HG03342 (cell line): ENCODE data around the gene ATG10.
"Not testable (repeated sequence)": the region's sequence is repeated elsewhere in the genome, so short reads cannot be mapped to it uniquely, and the experiment has no call there.

ENCODE experiments used
- ATAC-seq: cut with Tn5 transposase; IDR thresholded peaks from one replicate; pipeline ENCODE4 v1.9.1; 2021; ENCODE audit warnings: mild to moderate bottlenecking, moderate library complexity; ENCODE audit not compliant: unreplicated experiment

Gene ATG10

DNA sequence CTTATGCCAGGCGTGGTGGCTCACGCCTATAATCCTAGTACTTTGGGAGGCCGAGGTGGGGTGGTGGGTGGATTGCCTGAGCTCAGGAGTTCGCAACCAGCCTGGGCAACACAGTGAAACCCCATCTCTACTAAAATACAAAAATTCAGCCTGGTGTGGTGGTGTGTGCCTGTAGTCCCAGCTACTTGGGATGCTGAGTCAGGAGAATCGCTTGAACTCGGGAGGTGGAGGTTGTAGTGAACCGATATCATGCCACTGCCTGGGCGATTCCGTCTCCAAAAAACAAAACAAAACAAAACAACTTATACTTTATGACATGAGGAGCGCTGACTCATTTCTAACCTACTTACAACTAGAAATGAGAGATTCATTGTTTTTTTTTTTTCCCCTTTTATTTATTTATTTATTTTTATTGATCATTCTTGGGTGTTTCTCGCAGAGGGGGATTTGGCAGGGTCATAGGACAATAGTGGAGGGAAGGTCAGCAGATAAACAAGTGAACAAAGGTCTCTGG is 10.4 kb downstream of the ATG10 start:
- not testable (repeated sequence) for ATAC-seq

DNA sequence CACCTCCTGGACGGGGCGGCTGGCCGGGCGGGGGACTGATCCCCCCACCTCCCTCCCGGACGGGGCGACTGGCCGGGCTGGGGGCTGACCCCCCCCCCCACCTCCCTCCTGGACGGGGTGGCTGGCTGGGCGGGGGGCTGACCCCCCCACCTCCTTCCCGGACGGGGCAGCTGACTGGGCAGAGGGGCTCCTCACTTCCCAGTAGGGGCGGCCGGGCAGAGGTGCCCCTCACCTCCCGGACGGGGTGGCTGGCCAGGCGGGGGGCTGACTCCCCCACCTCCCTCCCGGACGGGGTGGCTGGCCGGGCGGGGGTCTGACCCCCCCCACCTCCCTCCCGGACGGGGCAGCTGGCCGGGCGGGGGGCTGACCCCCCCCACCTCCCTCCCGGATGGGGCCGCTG is 11.3 kb downstream of the ATG10 start:
- not testable (repeated sequence) for ATAC-seq

DNA sequence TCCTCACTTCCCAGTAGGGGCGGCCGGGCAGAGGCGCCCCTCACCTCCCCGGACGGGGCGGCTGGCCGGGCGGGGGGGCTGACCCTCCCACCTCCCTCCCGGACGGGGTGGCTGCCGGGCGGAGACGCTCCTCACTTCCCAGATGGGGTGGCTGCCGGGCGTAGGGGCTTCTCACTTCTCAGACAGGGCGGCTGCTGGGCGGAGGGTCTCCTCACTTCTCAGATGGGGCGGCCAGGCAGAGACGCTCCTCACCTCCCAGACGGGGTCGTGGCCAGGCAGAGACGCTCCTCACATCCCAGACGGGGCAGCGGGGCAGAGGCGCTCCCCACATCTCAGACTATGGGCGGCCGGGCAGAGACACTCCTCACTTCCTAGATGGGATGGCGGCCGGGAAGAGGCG is 11.7 kb downstream of the ATG10 start:
- not testable (repeated sequence) for ATAC-seq

DNA sequence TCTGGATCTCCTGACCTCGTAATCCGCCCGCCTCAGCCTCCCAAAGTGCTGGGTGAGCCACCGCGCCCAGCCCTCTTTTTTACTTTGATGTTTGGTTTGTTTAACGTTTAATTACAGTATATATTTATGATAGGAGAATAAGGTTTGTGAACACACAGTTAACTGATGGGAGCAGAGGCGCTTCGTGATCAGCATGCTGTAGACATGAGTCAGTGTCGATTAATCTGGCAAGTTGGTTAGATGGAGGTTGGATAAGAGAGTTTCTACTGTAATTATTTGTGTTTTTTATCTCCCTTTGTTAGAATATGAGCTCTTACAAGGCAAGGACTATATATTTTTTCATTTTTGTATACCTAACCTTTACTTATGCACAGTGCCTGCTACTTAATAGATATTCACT is 14.3 kb downstream of the ATG10 start:
- ATAC-seq: no peak

DNA sequence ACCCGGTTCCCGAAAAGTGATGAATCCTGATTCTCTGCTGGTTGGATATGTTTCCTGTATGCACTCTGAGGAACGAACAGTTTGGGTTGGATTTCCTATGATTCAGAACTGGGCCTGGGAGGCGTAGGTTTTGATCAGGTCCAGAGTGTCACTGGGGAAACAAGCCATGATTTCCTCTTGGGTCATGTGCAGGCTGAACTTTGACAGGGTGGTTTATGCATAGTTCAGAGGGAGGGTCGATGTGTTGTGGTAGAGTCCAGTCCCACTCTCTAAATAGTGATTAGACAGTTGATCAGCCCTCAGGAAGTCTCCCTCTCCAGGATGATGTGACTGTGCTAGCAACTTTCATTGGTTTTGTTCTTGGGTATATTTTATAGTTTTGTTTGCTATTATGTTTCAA is 17.4 kb downstream of the ATG10 start:
- no peak for ATAC-seq

DNA sequence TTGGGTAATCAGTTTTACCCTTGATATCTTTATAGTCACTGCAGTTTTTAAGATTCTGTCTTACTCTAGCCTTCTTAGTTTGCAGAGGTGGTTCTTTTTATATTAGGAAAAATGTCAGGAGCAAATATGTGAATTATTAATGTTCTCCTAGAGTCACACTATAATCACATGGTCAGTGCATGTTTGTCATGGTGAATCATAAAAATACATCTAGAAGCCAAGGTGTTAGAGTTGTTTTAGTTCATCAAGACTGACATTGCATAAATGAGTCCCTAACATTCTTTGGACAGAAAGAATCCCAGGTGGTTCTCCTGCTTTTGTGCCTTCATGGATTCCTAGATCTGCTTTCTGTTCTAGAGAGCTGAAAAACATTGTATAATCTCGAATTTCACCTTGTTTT is 22.9 kb downstream of the ATG10 start:
- ATAC-seq: no peak

DNA sequence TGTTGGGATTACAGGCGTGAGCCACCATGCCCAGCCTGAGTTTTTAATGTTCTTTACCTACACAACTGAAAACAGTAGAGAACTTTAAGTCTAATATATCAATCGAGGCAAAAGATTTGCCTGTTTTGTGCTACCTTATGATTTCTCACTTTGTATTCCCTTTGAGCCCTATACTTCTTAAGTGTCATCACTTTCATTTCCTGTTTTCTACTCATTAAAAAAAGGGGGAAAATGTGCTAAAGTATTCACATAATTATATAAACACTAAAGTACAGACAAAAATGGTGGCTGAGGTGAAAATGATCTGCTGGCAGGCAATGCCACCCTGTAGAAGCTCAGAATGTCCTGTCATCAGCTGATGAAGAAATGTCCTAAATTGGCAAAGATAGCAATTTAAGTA is 23.6 kb downstream of the ATG10 start:
- ATAC-seq: no peak

DNA sequence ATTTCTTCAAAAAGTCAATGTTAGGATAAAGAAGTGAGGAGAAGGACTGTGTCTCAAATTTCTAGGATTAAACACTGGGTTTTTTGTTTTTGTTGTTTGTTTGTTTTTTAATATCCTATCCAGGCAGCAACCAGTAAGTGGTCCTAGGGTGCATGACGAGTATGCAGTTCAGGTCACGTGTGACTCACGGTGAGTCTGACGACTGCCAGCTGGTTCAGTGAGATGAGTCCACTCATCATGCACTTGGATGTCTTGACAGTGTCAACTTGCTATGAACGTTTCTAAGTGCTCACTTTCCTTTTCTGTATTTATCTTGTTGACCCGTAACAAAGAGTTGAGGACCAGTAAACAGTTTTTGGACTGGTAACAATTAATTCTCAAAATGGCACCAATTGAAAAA is 32.7 kb downstream of the ATG10 start:
- no peak for ATAC-seq

DNA sequence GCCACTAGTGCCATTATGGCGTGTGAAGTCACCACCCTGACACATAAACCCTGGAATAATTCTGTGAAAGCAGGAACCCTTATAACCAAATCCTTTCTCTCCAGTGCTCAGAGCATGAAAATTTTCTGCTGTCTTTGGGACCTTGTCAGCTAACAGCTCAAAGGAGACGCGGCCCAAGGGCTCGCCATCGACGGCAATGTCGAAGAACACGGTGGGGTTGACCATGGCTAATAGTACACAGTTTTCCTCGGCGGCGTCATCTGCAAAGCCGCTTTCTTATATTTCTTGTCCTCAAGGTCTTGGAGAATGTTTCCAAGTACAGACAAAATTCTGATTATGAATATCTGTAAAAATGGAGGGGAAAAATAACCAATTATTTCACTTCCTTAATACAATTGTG is 38.0 kb downstream of the ATG10 start:
- ATAC-seq: not testable (repeated sequence)

DNA sequence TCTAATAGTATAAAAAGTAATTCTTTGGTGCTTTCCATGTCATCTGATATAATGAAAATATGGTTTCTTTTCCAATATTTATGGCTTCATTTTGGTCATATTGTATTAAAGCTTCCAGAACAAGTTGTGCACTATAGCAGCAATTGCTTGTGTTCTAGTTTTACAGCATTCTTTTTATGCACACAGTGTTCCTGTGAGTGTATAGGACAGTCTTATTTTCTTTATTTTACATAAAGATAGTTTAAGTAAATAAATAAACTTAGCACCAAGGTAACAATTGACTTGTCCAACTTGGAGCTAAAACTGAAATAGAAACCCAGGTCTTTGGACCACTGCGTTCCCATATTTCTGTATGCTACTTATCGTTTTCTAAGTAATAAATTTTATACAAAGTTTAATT is 38.9 kb downstream of the ATG10 start:
- no peak for ATAC-seq

DNA sequence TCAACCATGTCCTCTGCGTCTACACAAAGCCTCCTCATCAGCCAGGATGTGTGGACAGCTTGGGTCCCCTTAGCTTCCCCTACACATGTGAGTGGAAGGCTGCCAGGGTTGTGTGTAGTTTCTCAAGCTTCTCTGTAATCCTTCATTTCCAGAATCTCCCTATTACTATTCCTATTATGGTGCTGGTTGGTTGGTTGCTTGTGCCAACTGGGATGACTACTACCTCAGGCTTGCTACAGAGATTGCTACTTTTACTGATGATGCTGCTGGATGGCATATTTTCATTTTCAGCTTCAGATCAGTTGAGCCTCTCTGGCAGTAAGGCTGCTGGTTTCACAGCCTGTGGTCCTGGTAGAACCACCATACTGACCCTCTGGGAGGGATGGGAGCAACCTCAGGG is 39.9 kb downstream of the ATG10 start:
- no peak for ATAC-seq

DNA sequence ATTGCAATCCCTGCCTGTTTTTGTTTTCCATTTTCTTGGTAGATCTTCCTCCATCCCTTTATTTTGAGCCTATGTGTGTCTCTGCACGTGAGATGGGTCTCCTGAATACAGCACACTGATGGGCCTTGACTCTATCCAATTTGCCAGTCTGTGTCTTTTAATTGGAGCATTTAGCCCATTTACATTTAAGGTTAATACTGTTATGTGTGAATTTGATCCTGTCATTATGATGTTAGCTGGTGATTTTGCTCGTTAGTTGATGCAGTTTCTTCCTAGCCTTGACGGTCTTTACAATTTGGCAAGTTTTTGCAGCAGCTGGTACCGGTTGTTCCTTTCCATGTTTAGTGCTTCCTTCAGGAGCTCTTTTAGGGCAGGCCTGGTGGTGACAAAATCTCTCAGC is 42.8 kb downstream of the ATG10 start:
- not testable (repeated sequence) for ATAC-seq

DNA sequence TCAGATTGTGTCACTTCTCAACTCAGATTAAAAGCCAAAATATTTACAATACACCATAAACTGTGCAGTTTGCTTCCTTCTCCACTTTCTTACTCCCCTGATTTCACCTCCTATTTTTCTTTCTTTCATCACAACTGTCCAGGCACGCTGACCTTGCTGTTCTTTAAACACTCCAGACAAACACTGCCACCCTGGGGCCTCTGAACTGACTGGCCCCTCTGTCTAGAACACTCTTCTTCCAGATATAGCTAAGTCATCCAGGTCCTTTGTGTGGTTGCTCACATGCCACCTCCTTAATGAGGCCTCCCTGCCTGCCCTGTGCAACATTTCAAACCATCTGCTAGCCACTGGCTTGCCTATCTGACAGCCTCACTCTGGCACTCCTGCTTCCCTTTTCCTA is 46.6 kb downstream of the ATG10 start:
- ATAC-seq: no peak

DNA sequence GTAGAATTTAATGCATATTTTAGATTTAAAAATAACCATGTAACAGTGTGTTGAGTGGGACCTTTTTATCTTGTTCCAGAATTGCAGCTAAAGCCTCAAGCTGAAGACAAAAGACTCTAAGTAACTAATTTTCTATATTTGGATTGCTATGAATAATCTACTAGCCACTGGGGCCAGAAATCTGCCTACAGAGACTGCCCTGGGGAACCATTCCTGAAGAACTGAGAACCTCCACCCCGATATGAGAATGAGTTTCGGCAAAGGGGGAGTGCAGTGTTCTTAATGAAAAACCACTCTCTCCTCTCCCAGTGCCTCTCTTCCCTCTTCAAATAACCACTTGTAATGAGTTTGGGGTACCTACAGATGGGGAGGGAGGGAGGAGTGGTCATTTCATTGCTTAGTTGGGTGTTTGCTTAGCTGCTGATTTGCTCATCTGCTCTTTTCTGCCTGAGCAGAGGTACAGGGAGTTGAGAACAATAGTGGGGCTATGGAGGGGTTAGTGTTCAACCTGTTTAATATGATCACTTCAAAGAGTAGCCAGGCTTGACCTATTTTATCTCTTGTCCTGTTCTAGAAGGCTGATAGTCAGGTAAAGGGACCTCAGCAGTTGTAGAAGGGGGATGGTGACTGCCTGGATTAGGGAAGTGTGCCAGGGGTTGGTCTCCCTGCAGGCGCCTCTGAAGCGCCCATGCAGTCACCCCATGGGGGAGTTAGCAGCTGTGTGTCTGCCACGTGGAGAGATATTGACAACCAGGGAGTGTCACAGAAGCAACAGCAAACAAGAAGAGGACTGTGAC is 47.7 kb downstream of the ATG10 start:
- no peak for ATAC-seq

DNA sequence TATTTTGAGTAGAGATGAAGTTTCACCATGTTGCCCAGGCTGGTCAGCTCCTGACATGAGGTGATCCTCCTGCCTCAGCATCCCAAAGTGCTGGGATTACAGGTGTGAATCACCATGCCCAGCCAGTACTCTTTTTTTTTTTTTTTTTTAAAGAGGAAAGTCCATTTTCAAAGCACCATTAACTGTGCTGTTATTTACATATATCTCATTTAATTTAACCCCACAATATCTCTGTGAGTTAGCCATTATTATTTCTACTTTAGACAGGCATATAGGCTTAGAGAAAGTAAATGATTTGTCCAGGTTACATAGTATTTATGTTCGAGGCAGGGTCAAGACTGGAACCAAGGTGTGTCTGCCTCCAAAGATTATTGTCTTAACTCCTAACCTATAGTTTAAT is 50.7 kb downstream of the ATG10 start:
- no peak for ATAC-seq

DNA sequence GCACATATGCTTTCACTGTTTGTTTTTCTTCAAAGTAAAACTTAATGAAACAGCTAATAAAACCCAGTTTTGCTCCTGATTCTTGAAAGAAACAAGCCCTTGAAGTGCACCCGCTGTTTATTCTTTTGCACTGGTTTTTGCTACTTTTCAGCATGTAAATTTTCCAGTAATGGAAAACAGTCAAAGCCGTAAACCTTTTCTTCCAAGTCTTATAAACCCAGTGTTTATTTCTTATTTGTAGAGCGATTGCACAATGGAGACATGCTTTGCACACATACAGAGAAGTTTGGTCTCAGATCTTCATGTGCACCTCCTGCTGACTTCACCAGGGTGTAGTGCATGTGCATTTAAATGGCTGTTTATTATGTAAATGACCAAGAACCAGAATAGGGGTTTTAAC is 51.8 kb downstream of the ATG10 start:
- ATAC-seq: no peak

DNA sequence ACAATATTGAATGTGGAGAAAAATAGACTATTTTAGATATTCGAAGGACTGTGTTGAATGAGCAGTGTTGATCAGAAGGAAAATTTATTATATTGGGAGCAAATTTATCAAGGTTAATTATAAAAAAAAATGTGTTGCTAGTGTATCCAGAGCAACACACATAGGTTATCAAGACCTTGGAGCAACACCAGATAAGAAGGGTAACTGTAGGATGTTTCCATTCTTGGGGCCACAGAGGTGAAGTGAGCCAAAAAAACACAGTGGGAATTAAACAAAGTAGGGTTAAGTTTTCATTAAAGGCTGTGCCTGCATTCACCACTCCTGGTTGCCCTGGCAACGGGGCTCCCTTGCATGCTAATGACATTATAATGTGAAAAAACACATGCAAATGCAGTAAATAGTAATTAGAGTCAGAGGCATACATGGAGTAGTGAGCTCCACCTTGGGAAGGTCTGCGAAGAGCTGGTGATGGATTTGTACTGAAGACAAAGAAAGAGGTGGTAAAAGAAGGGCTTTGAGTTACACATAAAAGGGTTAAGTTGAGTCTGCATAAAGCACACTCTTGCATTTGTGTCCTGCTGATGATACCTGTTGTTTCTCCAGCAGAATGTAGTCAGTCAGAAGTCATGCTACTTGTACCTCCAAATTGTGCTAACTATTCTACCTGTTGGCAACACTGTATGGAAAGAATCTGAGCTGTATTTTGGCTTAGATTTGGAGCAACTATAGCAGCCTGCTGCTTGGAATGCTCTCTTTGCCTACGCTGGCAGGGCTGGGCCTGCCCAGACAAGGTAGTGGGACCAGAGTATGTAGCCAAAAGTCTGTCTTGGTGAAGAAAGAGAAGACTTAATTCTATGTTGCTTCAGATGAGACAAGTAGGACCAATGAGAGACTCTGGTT is 59.6 kb downstream of the ATG10 start:
- no peak for ATAC-seq

DNA sequence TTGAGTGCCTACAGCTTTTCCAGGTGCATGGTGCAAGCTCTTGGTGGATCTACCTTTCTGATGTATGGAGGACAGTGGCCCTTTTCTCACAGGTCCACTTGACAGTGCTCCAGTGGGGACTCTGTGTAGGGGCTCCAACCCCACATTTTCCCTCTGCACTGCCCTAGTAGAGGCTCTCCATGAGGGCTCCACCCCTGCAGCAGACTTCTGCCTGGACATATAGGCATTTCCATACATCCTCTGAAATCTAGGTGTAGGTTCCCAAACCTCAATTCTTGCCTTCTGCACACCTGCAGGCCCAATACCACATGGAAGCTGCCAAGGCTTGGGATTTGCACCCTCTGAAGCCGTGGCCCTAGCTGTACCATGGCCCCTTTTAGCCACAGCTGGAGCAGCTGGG is 71.1 kb downstream of the ATG10 start:
- ATAC-seq: not testable (repeated sequence)

DNA sequence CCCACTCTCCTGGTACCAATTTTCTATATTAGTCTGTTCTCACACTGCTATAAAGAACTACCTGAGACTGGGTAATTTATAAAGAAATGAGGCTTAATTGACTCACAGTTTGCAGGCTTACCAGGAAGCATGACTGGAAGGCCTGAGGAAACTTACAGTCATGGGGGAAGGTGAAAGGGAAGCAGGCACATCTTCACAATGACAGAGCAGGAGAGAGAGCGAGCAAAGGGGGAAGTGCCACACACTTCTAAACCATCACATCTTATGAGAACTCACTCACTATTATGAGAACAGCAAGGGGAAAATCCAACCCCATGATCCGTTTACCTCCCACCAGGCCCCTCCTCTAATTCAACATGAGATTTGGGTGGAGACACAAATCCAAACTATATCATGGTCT is 72.2 kb downstream of the ATG10 start:
- ATAC-seq: no peak

DNA sequence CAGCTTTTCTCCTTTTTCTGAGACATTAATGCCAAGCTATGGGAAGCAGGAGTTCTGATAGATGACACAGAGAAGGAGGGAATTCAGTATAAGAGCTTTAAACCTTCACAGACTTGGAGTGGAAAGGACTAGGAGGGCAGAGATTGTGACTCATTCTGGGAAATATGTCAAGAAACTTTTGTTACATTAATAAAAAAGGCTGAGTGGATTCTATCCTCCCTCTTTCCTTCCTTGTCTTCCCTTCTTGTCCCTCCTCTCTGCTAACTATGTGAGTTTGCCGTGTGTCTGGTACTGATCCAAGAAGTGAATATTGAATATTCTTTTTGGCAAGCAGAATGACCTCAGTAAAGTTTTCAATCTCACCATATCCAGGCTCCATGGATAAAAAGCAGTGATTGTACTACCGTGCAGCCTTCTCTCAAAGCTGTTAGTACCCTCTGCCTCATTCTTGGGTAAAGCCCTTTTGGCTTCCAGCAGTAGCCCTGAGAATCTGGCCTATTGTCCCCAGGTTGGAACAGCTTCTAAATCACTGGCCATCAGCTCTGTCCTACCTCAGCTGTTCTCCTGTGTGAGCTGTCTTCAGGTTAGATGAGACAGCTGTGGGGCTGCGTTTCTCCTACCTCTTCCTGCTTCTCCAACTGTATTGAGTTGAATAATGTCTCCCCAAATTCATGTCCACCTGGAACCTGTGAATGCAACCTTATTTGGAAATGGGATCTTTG is 73.9 kb downstream of the ATG10 start:
- ATAC-seq: no peak

DNA sequence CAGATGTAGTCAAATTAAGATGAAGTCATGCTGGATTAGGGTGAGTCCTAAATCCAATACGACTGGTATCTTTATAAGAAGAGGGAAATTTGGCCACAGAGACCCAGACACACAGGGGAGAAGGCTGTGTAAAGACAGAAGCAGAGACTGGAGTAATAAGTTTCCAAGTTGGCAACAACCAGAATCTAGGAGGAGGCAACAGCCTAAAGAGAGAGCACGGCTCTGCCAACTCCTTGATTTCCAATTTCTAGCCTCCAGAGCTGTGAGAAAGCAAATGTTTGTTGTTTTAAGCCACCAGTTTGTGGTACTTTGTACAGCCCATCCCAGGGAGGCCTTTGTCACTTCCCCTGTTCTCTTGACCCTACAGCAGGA is 74.4 kb downstream of the ATG10 start:
- no peak for ATAC-seq
